Upper lobe of right lung (tissue), 1 donor: Measurements from ENCODE around the gene KRTAP2-4. TPM values are rescaled to one million over a fixed set of nuclear protein-coding genes. Genes with fewer than 3 reads are reported as not detected.
"Not testable (repeated sequence)": the region's sequence is repeated elsewhere in the genome, so short reads cannot be mapped to it uniquely, and the experiment has no call there.

Source experiments
- ATAC-seq: fragments of 200-7000 bp; cut with Tn5 transposase; one replicate; pipeline ENCODE4 v1.9.1; 2020; ENCODE audit warnings: mild to moderate bottlenecking, moderate library complexity
- DNase-seq: peaks from one replicate; pipeline ENCODE4 v3.0.0-alpha.2; 2020
- H3K27ac ChIP-seq: fragments of 200-600 bp; one replicate; pipeline ENCODE4 v1.8.0; 2022
- H3K27me3 ChIP-seq: fragments of 200-600 bp; one replicate; pipeline ENCODE4 v1.8.0; 2022; ENCODE audit warnings: mild to moderate bottlenecking
- H3K36me3 ChIP-seq: fragments of 200-600 bp; one replicate; pipeline ENCODE4 v1.8.0; 2022
- H3K4me1 ChIP-seq: fragments of 200-600 bp; one replicate; pipeline ENCODE4 v1.8.0; 2022
- H3K4me3 ChIP-seq: fragments of 200-600 bp; one replicate; pipeline ENCODE4 v1.8.0; 2022; ENCODE audit warnings: mild to moderate bottlenecking
- H3K9me3 ChIP-seq: fragments of 200-600 bp; one replicate; pipeline ENCODE4 v1.8.0; 2022
- CTCF ChIP-seq: fragments of 200-600 bp; IDR thresholded peaks from one replicate; pipeline ENCODE4 v1.8.0; 2022; ENCODE audit warnings: antibody characterized with exemption
- intact Hi-C: fragments of 100-400 bp; cut with DNase I; formaldehyde crosslinking; loops from one replicate; pipeline ENCODE4 v1.11.0; 2022
- long read RNA-seq: library from polyadenylated mRNA; unstranded; transcript quantifications from one replicate; pipeline ENCODE4 v2.0.0, GENCODE V29; 2021
- total RNA-seq: library from RNA; stranded (reverse); fragmentation: NEBNext Ultra II Directional; extraction: Animal tissue kit (Norgen Biotek cat#: 25700); gene quantifications from one replicate; pipeline ENCODE4 v1.2.1, GENCODE V29; 2021
- donor health status: DM: no; HTN: yes; CAD: no; lungs with severe emphysema.

KRTAP2-4 gene
- not detected for total RNA-seq
- long read RNA-seq: 0 reads

- Histone ChIP-seq H3K27me3 (peaks cover 12% of the 10 kb centered on the region), H3K4me3 (no peak within 1 kb of the TSS), H3K9me3 (no peaks in the 10 kb centered on the region), H3K36me3 (no peaks in the 10 kb centered on the region), H3K27ac (no peak within 1 kb of the TSS), H3K4me1 (no peaks in the 10 kb centered on the region)
- ATAC-seq (no peak), DNase-seq (no peak)
- intact Hi-C loops: no loop called here
- no peak for TF ChIP-seq CTCF
Observed at GRCh38 chr17:41065829-41066624, at the start of gene KRTAP2-4. KRTAP2-4 (minus strand) TSS chr17:41065879; CDS start chr17:41065845, 34 bp downstream.

- H3K9me3 ChIP-seq: no peaks in the 10 kb centered on the region
- DNase-seq: no peak
- H3K36me3 ChIP-seq: no peaks in the 10 kb centered on the region
- no peak for TF ChIP-seq CTCF
- H3K27me3 ChIP-seq: no peaks in the 10 kb centered on the region
- H3K27ac ChIP-seq: no peak overlapping the region
- no peak overlapping the region for H3K4me3 ChIP-seq
- ATAC-seq: no peak
- intact Hi-C loops: no loop called here
- no peaks in the 10 kb centered on the region for H3K4me1 ChIP-seq
Observed at GRCh38 chr17:41111151-41111885, 45.6 kb upstream of the KRTAP2-4 start.

- intact Hi-C loops, H3K36me3 ChIP-seq, ATAC-seq: not testable (repeated sequence)
Observed at GRCh38 chr17:41108728-41109386, 43.2 kb upstream of the KRTAP2-4 start.

GRCh38 chr17:41107941-41108450, 42.3 kb upstream of the KRTAP2-4 start:
- no peak for ATAC-seq
- no peaks in the 10 kb centered on the region for H3K36me3 ChIP-seq
- no peaks in the 10 kb centered on the region for H3K27me3 ChIP-seq
- no peak overlapping the region for H3K27ac ChIP-seq
- no peaks in the 10 kb centered on the region for H3K9me3 ChIP-seq
- TF ChIP-seq CTCF: no peak
- H3K4me3 ChIP-seq: no peak overlapping the region
- DNase-seq: no peak
- no peaks in the 10 kb centered on the region for H3K4me1 ChIP-seq
- intact Hi-C loops: no loop called here

More at GRCh38 chr17:41108728-41109386, 43.2 kb upstream of the KRTAP2-4 start:
- H3K27me3 ChIP-seq, H3K4me3 ChIP-seq, H3K4me1 ChIP-seq, DNase-seq, H3K9me3 ChIP-seq, H3K27ac ChIP-seq: not testable (repeated sequence)

- H3K36me3 ChIP-seq, DNase-seq, H3K9me3 ChIP-seq, H3K27ac ChIP-seq, intact Hi-C loops, H3K27me3 ChIP-seq, ATAC-seq, H3K4me3 ChIP-seq, H3K4me1 ChIP-seq: not testable (repeated sequence)
Observed at GRCh38 chr17:41105347-41105746, 39.7 kb upstream of the KRTAP2-4 start, which contains the start of gene KRTAP4-9. KRTAP4-9 (plus strand) TSS chr17:41105389; CDS start chr17:41105389, 0 bp downstream.

- H3K9me3 ChIP-seq, H3K4me1 ChIP-seq, H3K27ac ChIP-seq, H3K4me3 ChIP-seq, intact Hi-C loops, ATAC-seq, DNase-seq, H3K36me3 ChIP-seq, H3K27me3 ChIP-seq: not testable (repeated sequence)
Observed at GRCh38 chr17:41104386-41105038, 38.8 kb upstream of the KRTAP2-4 start.
